CD4-positive, alpha-beta T cell (primary cell): Measurements from ENCODE around the gene ERCC4. TPM values are rescaled to one million over a fixed set of nuclear protein-coding genes. Genes with fewer than 3 reads are reported as not detected.

Experiments used
- ATAC-seq: fragments of 200-7000 bp; cut with Tn5 transposase; one replicate; pipeline ENCODE4 v1.10.0; 2022; ENCODE audit warnings: mild to moderate bottlenecking; ENCODE audit not compliant: poor library complexity
- CTCF ChIA-PET: fragments of 350-600 bp; sonication (Branson Sonifier 250); formaldehyde crosslinking; loops from one replicate; lab custom pipeline; 2021; ENCODE audit warnings: antibody characterized with exemption, inconsistent platforms; lab: Charles Lee
- POLR2A ChIA-PET: fragments of 350-600 bp; sonication (Branson Sonifier 250); formaldehyde crosslinking; loops from one replicate; lab custom pipeline; 2021; ENCODE audit warnings: antibody characterized with exemption, inconsistent platforms; lab: Charles Lee
- DNase-seq, 14 experiments: peaks; one replicate each; pipeline ENCODE4 v3.0.0-alpha.2; 2013 to 2020; ENCODE audit warnings: mixed read lengths in 2 of 14
- H3K27ac ChIP-seq, 2 donors: one replicate each; pipeline versions ENCODE4 v1.5.1 to v1.7.0; 2013; ENCODE audit warnings: low read length in 2 of 2, low read depth in 1 of 2, mild to moderate bottlenecking in 1 of 2
- H3K27me3 ChIP-seq, 2 experiments: 1 replicate in 1 of 2; 2 replicates in 1 of 2; pipeline versions ENCODE4 v1.6.1 to v1.7.0; 2013; ENCODE audit warnings: low read length in 2 of 2, control low read depth in 1 of 2, mild to moderate bottlenecking in 1 of 2, moderate library complexity in 1 of 2; ENCODE audit not compliant: insufficient read depth in 2 of 2, control insufficient read depth in 1 of 2
- H3K36me3 ChIP-seq: one replicate; pipeline ENCODE4 v1.6.1; 2013; ENCODE audit warnings: low read length, control low read depth; ENCODE audit not compliant: insufficient read depth
- H3K4me1 ChIP-seq: one replicate; pipeline ENCODE4 v1.6.1; 2013; ENCODE audit warnings: low read length, control low read depth; ENCODE audit not compliant: insufficient read depth
- H3K4me3 ChIP-seq: one replicate; pipeline ENCODE4 v1.5.1; 2013; ENCODE audit warnings: mild to moderate bottlenecking, low read length, moderate library complexity
- H3K9me3 ChIP-seq, 2 experiments: 1 replicate in 1 of 2; 2 replicates in 1 of 2; pipeline versions ENCODE4 v1.6.1 to v1.7.0; 2013; ENCODE audit warnings: low read length in 2 of 2, mild to moderate bottlenecking in 2 of 2, control low read depth in 1 of 2, moderate library complexity in 1 of 2; ENCODE audit not compliant: control insufficient read depth in 1 of 2, insufficient read depth in 1 of 2
- H3K27ac Mint-ChIP-seq: one replicate; pipeline ENCODE4 v1.8.0; 2020; ENCODE audit warnings: mixed read lengths
- H3K27me3 Mint-ChIP-seq: one replicate; pipeline ENCODE4 v1.8.0; 2021; ENCODE audit warnings: mixed read lengths
- H3K36me3 Mint-ChIP-seq: one replicate; pipeline ENCODE4 v1.8.0; 2021; ENCODE audit warnings: low read depth, mixed read lengths
- H3K4me1 Mint-ChIP-seq: one replicate; pipeline ENCODE4 v1.8.0; 2021; ENCODE audit warnings: low read depth, mixed read lengths
- H3K4me3 Mint-ChIP-seq: one replicate; pipeline ENCODE4 v1.8.0; 2020; ENCODE audit warnings: mild to moderate bottlenecking, mixed read lengths
- H3K9me3 Mint-ChIP-seq: one replicate; pipeline ENCODE4 v1.8.0; 2020; ENCODE audit warnings: mixed read lengths
- intact Hi-C, 2 experiments: fragments of 100-400 bp; cut with DNase I in 1 of 2; cut with micrococcal nuclease in 1 of 2; formaldehyde crosslinking; loops; one replicate each; pipeline versions ENCODE4 v1.15.1 to v1.9.0; 2023 to 2025; cut with DNase I, micrococcal nuclease
- total RNA-seq, 174 experiments: library from RNA in 2 of 174; stranded (reverse) in 2 of 174; gene quantifications; one replicate each; pipeline ENCODE4 v1.2.3 and lab custom pipeline; 2021 to 2026
- TF ChIP-seq, protein P1 (sequence below): fragments of 200-600 bp; IDR thresholded peaks from one replicate; pipeline ENCODE4 v1.8.0; 2022; ENCODE audit warnings: antibody characterized with exemption, mild to moderate bottlenecking

The ERCC4 gene
- total RNA-seq, 2 experiments from 2014 or later, result 8.5 to 10.1 TPM

DNA sequence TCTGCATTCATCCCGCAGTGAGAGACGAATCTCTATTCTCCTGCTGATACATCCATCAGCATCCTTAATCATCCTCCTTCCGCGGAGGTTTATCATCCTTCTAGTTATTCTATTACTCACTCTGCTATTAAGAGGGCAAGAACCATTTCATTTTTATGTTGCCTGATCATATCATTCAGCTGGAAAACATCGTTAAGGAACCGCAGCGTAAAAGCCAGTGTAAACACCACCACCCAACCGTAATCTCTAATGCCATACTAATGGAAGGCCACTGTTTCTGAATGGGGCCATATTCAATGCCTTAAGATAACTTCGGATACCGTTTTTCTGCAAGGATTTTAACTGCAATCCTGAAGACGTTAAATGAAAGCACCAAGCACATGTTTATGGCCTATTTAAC is 36.7 kb upstream of the ERCC4 start:
- ChIA-PET CTCF (no interaction called here), POLR2A (no interaction called here)
- Mint-ChIP-seq H3K27ac (no peak overlapping the region), H3K4me3 (no peak overlapping the region), H3K9me3 (no peaks in the 10 kb centered on the region), H3K27me3 (peaks cover 23% of the 10 kb centered on the region), H3K36me3 (no peaks in the 10 kb centered on the region), H3K4me1 (no peaks in the 10 kb centered on the region)
- TF ChIP-seq, protein P1, sequence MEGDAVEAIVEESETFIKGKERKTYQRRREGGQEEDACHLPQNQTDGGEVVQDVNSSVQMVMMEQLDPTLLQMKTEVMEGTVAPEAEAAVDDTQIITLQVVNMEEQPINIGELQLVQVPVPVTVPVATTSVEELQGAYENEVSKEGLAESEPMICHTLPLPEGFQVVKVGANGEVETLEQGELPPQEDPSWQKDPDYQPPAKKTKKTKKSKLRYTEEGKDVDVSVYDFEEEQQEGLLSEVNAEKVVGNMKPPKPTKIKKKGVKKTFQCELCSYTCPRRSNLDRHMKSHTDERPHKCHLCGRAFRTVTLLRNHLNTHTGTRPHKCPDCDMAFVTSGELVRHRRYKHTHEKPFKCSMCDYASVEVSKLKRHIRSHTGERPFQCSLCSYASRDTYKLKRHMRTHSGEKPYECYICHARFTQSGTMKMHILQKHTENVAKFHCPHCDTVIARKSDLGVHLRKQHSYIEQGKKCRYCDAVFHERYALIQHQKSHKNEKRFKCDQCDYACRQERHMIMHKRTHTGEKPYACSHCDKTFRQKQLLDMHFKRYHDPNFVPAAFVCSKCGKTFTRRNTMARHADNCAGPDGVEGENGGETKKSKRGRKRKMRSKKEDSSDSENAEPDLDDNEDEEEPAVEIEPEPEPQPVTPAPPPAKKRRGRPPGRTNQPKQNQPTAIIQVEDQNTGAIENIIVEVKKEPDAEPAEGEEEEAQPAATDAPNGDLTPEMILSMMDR, result no peak
- ATAC-seq (no peak), DNase-seq (no peak)
- H3K4me1 ChIP-seq, result no peaks in the 10 kb centered on the region
- no peak overlapping the region for H3K27ac ChIP-seq
- H3K9me3 ChIP-seq, result peaks cover 0 to 5% of the 10 kb centered on the region in 2 experiments
- peaks cover 4 to 7% of the 10 kb centered on the region in 2 experiments for H3K27me3 ChIP-seq
- H3K4me3 ChIP-seq, result no peak overlapping the region
- no peaks in the 10 kb centered on the region for H3K36me3 ChIP-seq
- intact Hi-C loops, result no loop called here

DNA sequence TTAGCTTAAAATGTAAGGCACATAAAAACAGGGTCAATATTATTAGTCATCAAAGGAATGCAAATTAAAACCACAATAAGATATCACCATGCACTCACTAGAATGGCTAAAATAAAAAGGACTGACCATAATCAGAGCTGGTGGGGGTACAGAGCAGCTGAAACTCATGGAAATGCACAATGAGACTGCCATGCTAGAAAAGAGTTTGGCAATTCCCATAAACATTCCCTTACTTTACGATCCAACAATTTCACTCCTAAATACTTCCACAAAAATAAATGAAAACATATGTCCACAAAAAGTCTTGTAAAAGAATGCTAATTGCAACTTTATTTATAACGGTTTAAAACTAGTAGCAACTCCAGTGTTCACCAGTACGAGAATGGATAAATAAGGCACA is 36.1 kb upstream of the ERCC4 start:
- DNase-seq (no peak), ATAC-seq (no peak)
- Histone ChIP-seq H3K9me3 (peaks cover 4 to 5% of the 10 kb centered on the region in 2 experiments), H3K36me3 (no peaks in the 10 kb centered on the region), H3K27me3 (peaks cover 4 to 7% of the 10 kb centered on the region in 2 experiments), H3K4me1 (no peaks in the 10 kb centered on the region), H3K27ac (no peak overlapping the region), H3K4me3 (no peak overlapping the region)
- H3K4me3 Mint-ChIP-seq, result no peak overlapping the region
- TF ChIP-seq, protein P1, result no peak
- CTCF ChIA-PET, result no interaction called here
- no peaks in the 10 kb centered on the region for H3K9me3 Mint-ChIP-seq
- intact Hi-C loops, result no loop called here
- H3K27me3 Mint-ChIP-seq, result peaks cover 23% of the 10 kb centered on the region
- H3K4me1 Mint-ChIP-seq, result no peaks in the 10 kb centered on the region
- no peak overlapping the region for H3K27ac Mint-ChIP-seq
- no peaks in the 10 kb centered on the region for H3K36me3 Mint-ChIP-seq
- POLR2A ChIA-PET, result no interaction called here

DNA sequence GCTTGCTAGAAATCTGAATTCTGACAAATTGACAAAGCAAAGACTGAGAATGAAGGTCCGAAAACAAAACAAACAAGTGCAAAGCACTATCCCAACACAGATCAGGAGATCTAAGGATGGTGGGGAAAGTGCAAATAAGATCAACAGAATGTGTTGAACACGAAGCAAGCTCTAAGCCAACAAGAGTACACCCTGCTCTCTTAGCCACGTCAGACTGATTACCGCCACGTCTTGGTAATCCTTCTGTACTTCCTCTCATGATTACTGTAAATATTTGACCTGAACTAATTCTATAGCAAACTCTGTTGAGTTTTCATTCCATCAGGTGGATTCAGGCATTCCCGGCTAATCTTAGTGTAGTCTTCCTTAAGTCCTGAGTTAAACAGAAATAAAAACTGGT is 34.3 kb upstream of the ERCC4 start:
- no peak overlapping the region for H3K4me3 ChIP-seq
- no peak overlapping the region for H3K27ac Mint-ChIP-seq
- no peaks in the 10 kb centered on the region for H3K36me3 ChIP-seq
- H3K27me3 ChIP-seq, result peaks cover 4 to 7% of the 10 kb centered on the region in 2 experiments
- peaks cover 23% of the 10 kb centered on the region for H3K27me3 Mint-ChIP-seq
- no peak overlapping the region for H3K4me3 Mint-ChIP-seq
- no peaks in the 10 kb centered on the region for H3K4me1 ChIP-seq
- ChIA-PET CTCF (no interaction called here), POLR2A (no interaction called here)
- H3K27ac ChIP-seq, result no peak overlapping the region
- ATAC-seq (no peak), DNase-seq (no peak)
- TF ChIP-seq, protein P1, result no peak
- intact Hi-C loops, result no loop called here
- no peaks in the 10 kb centered on the region for H3K9me3 Mint-ChIP-seq
- peaks cover 4 to 13% of the 10 kb centered on the region in 2 experiments for H3K9me3 ChIP-seq
- no peaks in the 10 kb centered on the region for H3K36me3 Mint-ChIP-seq
- H3K4me1 Mint-ChIP-seq, result no peaks in the 10 kb centered on the region
